ENCODE measurements around the gene ZNF619. TPM values are rescaled to one million over a fixed set of nuclear protein-coding genes. Genes with fewer than 3 reads are reported as not detected.

The ZNF619 gene
- total and polyA plus RNA-seq, 2 of the 13 experiments (the other 11 are each of a cell fraction or from before 2014, with no cell fraction given), result 0.83 to 5.2 TPM

GRCh38 chr3:40524568-40525285 is 47.8 kb downstream of the ZNF619 start, which contains the start of gene ZNF621 (continued):
- TF ChIP-seq GPBP1L1 (CRISPR knock-in tag; IDR thresholded peaks at IDR 0.05) (no peak), ZNF639 (CRISPR knock-in tag; conservative IDR thresholded peaks at IDR 0.05) (peak; percentile 77; the same call in 1 of the 2 replicates), ZNF407 (CRISPR knock-in tag; IDR thresholded peaks at IDR 0.05; ENCODE audit: not compliant biosample characterization) (peak; percentile 84), STAT6 (CRISPR knock-in tag; IDR thresholded peaks at IDR 0.05; ENCODE audit: borderline replicate concordance) (peak; percentile 79; the same call in 1 of the 2 replicates), ZNF121 (CRISPR knock-in tag; IDR thresholded peaks at IDR 0.05) (no peak), ZNF253 (CRISPR knock-in tag; IDR thresholded peaks at IDR 0.05; ENCODE audit: borderline replicate concordance) (no peak), ZNF274 (CRISPR knock-in tag; IDR thresholded peaks at IDR 0.05) (peak; percentile 53)

Measured in HepG2 (cell line).